Fibroblast of lung (primary cell): ENCODE measurements around the gene KATNAL2. TPM values are rescaled to one million over a fixed set of nuclear protein-coding genes. Genes with fewer than 3 reads are reported as not detected.

Source experiments
- DNase-seq, 2 donors: peaks; one replicate each; pipeline versions ENCODE4 v3.0.0 to v3.0.0-alpha.2; 2010; ENCODE audit warnings: low read depth in 2 of 2
- H2AFZ ChIP-seq: 2 replicates; pipeline ENCODE4 v1.5.1; 2012; ENCODE audit warnings: low read length, control low read depth, inconsistent platforms
- H3K27ac ChIP-seq: 2 replicates; pipeline ENCODE4 v1.5.1; 2011; ENCODE audit warnings: low read length, control low read depth; ENCODE audit not compliant: insufficient read depth
- H3K27me3 ChIP-seq: 2 replicates; pipeline ENCODE4 v1.5.1; 2011; ENCODE audit warnings: mild to moderate bottlenecking, low read length; ENCODE audit not compliant: control insufficient read depth, insufficient read depth
- H3K36me3 ChIP-seq: 2 replicates; pipeline ENCODE4 v1.5.1; 2011; ENCODE audit warnings: low read length; ENCODE audit not compliant: control insufficient read depth, insufficient read depth
- H3K4me1 ChIP-seq: 2 replicates; pipeline ENCODE4 v1.5.1; 2011; ENCODE audit warnings: low read length; ENCODE audit not compliant: control insufficient read depth, insufficient read depth; ENCODE audit errors: extremely low read depth
- H3K4me2 ChIP-seq: 2 replicates; pipeline ENCODE4 v1.5.1; 2011; ENCODE audit warnings: low read length, control low read depth; ENCODE audit not compliant: insufficient read depth; ENCODE audit errors: extremely low read depth
- H3K4me3 ChIP-seq, 4 experiments: fragments of 200-600 bp in 1 of 4; sonication (generic) in 1 of 4; replicated peaks in 1 of 4; 2 replicates each; pipeline ENCODE4 v1.5.1; 2011 to 2016; ENCODE audit warnings: low read length in 4 of 4, low read depth in 3 of 4, mild to moderate bottlenecking in 3 of 4, control low read depth in 2 of 4, inconsistent platforms in 1 of 4, mixed read lengths in 1 of 4; ENCODE audit not compliant: insufficient read depth in 1 of 4; ENCODE audit errors: control extremely low read depth in 1 of 4
- H3K79me2 ChIP-seq: 2 replicates; pipeline ENCODE4 v1.5.1; 2012; ENCODE audit warnings: mild to moderate bottlenecking, low read length, inconsistent platforms; ENCODE audit not compliant: control insufficient read depth, insufficient read depth
- H3K9ac ChIP-seq: 2 replicates; pipeline ENCODE4 v1.5.1; 2011; ENCODE audit warnings: mild to moderate bottlenecking, low read length, control low read depth; ENCODE audit not compliant: insufficient read depth
- H3K9me3 ChIP-seq: 2 replicates; pipeline ENCODE4 v1.5.1; 2012; ENCODE audit warnings: low read depth, low read length; ENCODE audit not compliant: control insufficient read depth, insufficient read depth
- H4K20me1 ChIP-seq: 2 replicates; pipeline ENCODE4 v1.5.1; 2011; ENCODE audit warnings: low read length; ENCODE audit not compliant: control insufficient read depth, insufficient read depth; ENCODE audit errors: extremely low read depth
- EZH2 ChIP-seq: IDR thresholded peaks from 2 replicates; pipeline ENCODE4 v1.5.1; 2012; ENCODE audit warnings: low read length, control low read depth, mild to moderate bottlenecking; ENCODE audit errors: missing control alignments
- polyA minus RNA-seq: library from RNA; depleted of rRNA, polyadenylated mRNA; stranded (reverse); fragments of >200 nt; gene quantifications from 2 replicates; pipeline ENCODE4 v1.2.3, GENCODE V29; 2011; ENCODE audit warnings: low replicate concordance
- polyA plus RNA-seq, 2 donors: library from polyadenylated mRNA; depleted of rRNA in 1 of 2; stranded (reverse) in 1 of 2; unstranded in 1 of 2; fragments of >200 nt; gene quantifications; 2 replicates each; pipeline ENCODE4 v1.2.1, GENCODE V29; 2011 to 2012; ENCODE audit warnings: missing spikeins in 1 of 2
- total RNA-seq: library from RNA; depleted of rRNA; stranded (reverse); fragments of >200 nt; gene quantifications from 2 replicates; pipeline ENCODE4 v1.2.1, GENCODE V29; 2014
- TF ChIP-seq, protein P1 (sequence below), 2 donors: IDR thresholded peaks in 1 of 2; conservative IDR thresholded peaks in 1 of 2; 1 replicate in 1 of 2; 2 replicates in 1 of 2; pipeline ENCODE4 v1.5.1; 2011 to 2012; ENCODE audit warnings: low read length in 2 of 2, control low read depth in 1 of 2, inconsistent platforms in 1 of 2, low read depth in 1 of 2, mild to moderate bottlenecking in 1 of 2

The KATNAL2 gene, protein sequence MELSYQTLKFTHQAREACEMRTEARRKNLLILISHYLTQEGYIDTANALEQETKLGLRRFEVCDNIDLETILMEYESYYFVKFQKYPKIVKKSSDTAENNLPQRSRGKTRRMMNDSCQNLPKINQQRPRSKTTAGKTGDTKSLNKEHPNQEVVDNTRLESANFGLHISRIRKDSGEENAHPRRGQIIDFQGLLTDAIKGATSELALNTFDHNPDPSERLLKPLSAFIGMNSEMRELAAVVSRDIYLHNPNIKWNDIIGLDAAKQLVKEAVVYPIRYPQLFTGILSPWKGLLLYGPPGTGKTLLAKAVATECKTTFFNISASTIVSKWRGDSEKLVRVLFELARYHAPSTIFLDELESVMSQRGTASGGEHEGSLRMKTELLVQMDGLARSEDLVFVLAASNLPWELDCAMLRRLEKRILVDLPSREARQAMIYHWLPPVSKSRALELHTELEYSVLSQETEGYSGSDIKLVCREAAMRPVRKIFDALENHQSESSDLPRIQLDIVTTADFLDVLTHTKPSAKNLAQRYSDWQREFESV
- total RNA-seq (3.8 and 4.6 TPM in 2 replicates), polyA plus RNA-seq (1.5 and 1.8 TPM in 2 replicates), polyA minus RNA-seq (1.3 TPM in 1 of 2 replicates, not detected in the other)
- polyA plus RNA-seq (2012): 0.98 and 1.6 TPM in 2 replicates

DNA sequence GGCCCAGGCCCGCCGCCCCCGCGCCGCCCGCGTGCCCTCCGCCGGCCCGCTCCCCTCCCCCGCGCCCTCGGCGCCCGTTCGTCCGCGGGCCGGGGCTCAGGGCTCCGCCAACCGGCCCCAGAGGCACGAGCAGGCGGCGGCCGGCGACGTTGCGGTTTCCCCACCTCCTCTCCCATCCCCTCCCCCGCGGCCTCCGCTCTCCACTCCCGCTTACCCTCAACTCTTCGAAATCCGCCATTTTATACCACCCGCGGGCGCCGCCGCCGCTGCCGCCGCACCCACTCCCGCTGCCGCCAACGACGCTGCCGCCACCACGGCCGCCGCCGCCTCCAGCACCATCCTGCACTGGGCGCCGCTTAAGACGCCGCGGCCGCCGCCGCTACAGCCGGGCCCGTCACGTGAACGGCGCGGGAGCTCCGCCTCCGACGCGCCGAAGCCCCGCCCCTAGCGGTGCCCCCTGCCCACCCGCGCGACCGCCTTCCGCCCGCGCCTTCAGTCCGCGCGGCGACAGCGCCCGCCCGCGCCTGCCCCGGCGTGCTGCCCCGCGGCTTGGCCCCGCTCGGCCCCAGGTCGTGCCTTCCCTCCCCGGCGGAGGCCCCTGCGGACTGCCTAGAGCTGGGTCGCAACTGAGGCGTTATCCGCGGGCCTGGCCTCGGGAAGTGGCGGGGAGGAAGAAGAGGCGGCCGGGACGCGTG lies at the start of gene KATNAL2, which contains the start of gene PIAS2:
Gene KATNAL2 (plus strand): TSS at position 495 of the 695 bp plus-strand sequence. CDS start 29,271 bp downstream, outside the sequence.
Gene PIAS2 (minus strand): TSS at position 400 of the 695 bp plus-strand sequence. CDS start 162 bp downstream, at position 238.
- peak; percentile 64 to 72 for DNase-seq
- TF ChIP-seq, protein P1, sequence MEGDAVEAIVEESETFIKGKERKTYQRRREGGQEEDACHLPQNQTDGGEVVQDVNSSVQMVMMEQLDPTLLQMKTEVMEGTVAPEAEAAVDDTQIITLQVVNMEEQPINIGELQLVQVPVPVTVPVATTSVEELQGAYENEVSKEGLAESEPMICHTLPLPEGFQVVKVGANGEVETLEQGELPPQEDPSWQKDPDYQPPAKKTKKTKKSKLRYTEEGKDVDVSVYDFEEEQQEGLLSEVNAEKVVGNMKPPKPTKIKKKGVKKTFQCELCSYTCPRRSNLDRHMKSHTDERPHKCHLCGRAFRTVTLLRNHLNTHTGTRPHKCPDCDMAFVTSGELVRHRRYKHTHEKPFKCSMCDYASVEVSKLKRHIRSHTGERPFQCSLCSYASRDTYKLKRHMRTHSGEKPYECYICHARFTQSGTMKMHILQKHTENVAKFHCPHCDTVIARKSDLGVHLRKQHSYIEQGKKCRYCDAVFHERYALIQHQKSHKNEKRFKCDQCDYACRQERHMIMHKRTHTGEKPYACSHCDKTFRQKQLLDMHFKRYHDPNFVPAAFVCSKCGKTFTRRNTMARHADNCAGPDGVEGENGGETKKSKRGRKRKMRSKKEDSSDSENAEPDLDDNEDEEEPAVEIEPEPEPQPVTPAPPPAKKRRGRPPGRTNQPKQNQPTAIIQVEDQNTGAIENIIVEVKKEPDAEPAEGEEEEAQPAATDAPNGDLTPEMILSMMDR (conservative IDR thresholded peaks at IDR 0.05 in 1 of 2, IDR thresholded peaks at IDR 0.05 in 1 of 2; ENCODE audit: low read depth in 1 of 2, low read length in 2 of 2): no peak
- no peak for TF ChIP-seq EZH2

DNA sequence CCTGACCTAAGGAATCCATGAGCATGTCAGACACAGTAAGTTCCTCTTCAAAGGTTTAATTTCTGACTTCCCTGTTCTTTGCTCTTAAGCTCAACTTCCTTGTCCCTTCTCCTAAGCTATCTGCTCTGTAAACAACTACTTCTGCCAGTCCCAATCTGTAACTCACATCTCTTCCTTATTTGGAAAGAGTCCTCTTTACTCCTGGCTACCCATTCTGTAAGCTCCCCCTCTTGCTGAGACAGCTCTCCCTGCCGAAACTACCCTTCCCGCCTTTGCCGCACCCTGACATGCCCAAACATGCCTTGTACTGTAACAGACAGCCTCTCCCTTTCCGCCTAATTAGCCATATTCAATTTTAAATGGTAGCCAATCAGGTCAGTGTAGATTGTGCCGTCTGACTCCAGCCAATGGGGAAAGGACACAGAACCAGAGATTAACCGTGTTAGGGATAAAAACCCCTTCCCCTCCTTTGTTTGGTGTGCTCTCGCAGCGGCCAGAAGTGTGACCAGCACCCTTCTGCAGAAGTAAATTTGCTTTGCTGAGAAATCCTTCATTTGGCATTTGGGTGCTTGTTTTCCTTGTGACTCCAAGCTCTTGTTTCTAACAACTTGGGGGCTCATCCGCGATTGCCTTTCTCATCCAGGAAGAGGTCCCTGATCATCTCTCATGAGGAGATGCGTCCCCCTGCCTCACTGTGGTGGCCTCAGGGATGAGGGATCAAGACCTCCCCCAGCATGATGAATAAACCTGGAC lies 49.1 kb upstream of the KATNAL2 start:
- H3K9ac ChIP-seq: no peak overlapping the region
- H3K36me3 ChIP-seq: no peaks in the 10 kb centered on the region
- H3K4me3 ChIP-seq: no peak overlapping the region
- no peak overlapping the region for H3K27ac ChIP-seq
- H3K9me3 ChIP-seq: no peaks in the 10 kb centered on the region
- no peaks in the 10 kb centered on the region for H3K27me3 ChIP-seq
- H2AFZ ChIP-seq: no peak overlapping the region
- no peak for DNase-seq
- no peaks in the 10 kb centered on the region for H4K20me1 ChIP-seq
- H3K79me2 ChIP-seq: no peaks in the 10 kb centered on the region
- H3K4me2 ChIP-seq: no peak overlapping the region
- no peak for TF ChIP-seq EZH2
- TF ChIP-seq, protein P1 (conservative IDR thresholded peaks at IDR 0.05 in 1 of 2, IDR thresholded peaks at IDR 0.05 in 1 of 2; ENCODE audit: low read depth in 1 of 2, low read length in 2 of 2): no peak
- H3K4me1 ChIP-seq: no peaks in the 10 kb centered on the region

More for the DNA sequence above, at the start of gene KATNAL2, which contains the start of gene PIAS2:
- no peaks in the 10 kb centered on the region for H3K27me3 ChIP-seq
- H3K9me3 ChIP-seq: no peaks in the 10 kb centered on the region
- H3K4me3 ChIP-seq: peak within 1 kb of the TSS; percentile 67 to 99 (median 86)
- H3K4me2 ChIP-seq: peak within 1 kb of the TSS; percentile 94
- no peaks in the 10 kb centered on the region for H4K20me1 ChIP-seq
- H3K4me1 ChIP-seq: no peaks in the 10 kb centered on the region
- H3K9ac ChIP-seq: peak within 1 kb of the TSS; percentile 84
- H3K27ac ChIP-seq: peak within 1 kb of the TSS; percentile 61
- H3K79me2 ChIP-seq: peaks cover 34% of the 10 kb centered on the region
- no peaks in the 10 kb centered on the region for H3K36me3 ChIP-seq
- H2AFZ ChIP-seq: peak within 1 kb of the TSS; percentile 93
